HEK293 (cell line): ENCODE results near the gene DDX10.

Experiments
- SALL2 ChIP-seq: fragments of 450-650 bp; formaldehyde crosslinking; IDR thresholded peaks from 2 replicates; pipeline ENCODE4 v1.5.0; 2017; ENCODE audit warnings: missing biosample characterization, mild to moderate bottlenecking, missing genetic modification characterization, borderline replicate concordance
- ZBTB8A ChIP-seq: fragments of 450-650 bp; formaldehyde crosslinking; IDR thresholded peaks from 2 replicates; pipeline ENCODE4 v1.5.1; 2016; ENCODE audit warnings: missing biosample characterization, missing genetic modification characterization
- ZNF423 ChIP-seq: fragments of 450-650 bp; formaldehyde crosslinking; IDR thresholded peaks from 2 replicates; pipeline ENCODE4 v1.5.1; 2016; ENCODE audit warnings: missing biosample characterization, missing genetic modification characterization
- ZNF777 ChIP-seq: fragments of 450-650 bp; formaldehyde crosslinking; IDR thresholded peaks from 2 replicates; pipeline ENCODE4 v1.5.1; 2017; ENCODE audit warnings: missing biosample characterization, missing genetic modification characterization, borderline replicate concordance
- ZNF791 ChIP-seq: fragments of 450-650 bp; formaldehyde crosslinking; IDR thresholded peaks from 2 replicates; pipeline ENCODE4 v1.5.1; 2016; ENCODE audit warnings: missing biosample characterization, missing genetic modification characterization
- ZSCAN4 ChIP-seq: fragments of 450-650 bp; formaldehyde crosslinking; IDR thresholded peaks from 2 replicates; pipeline ENCODE4 v1.5.1; 2017; ENCODE audit warnings: missing biosample characterization, missing genetic modification characterization

- no peak for TF ChIP-seq ZNF777
- TF ChIP-seq ZNF791 (tag by site-specific recombination), result no peak
- no peak for TF ChIP-seq ZNF423
- TF ChIP-seq ZBTB8A, result no peak
- no peak for TF ChIP-seq ZSCAN4 (tag by site-specific recombination)
- TF ChIP-seq SALL2 (tag by site-specific recombination), result no peak
These were observed 258.5 kb downstream of the DDX10 start for GRCh38 chr11:108923413-108923812.
